Fibroblast of the aortic adventitia (primary cell): ENCODE results near the gene HMGCS2. TPM values are rescaled to one million over a fixed set of nuclear protein-coding genes. Genes with fewer than 3 reads are reported as not detected.
"Not testable (repeated sequence)": the region's sequence is repeated elsewhere in the genome, so short reads cannot be mapped to it uniquely, and the experiment has no call there.

Experiments
- DNase-seq: peaks from one replicate; pipeline ENCODE4 v3.0.0-alpha.2; 2010; ENCODE audit warnings: low read depth
- H3K4me3 ChIP-seq: 2 replicates; pipeline ENCODE4 v1.5.1; 2011; ENCODE audit warnings: low read depth, mild to moderate bottlenecking, control low read depth, low read length, moderate library complexity
- total RNA-seq: library from RNA; depleted of rRNA; stranded (reverse); fragments of >200 nt; gene quantifications from 2 replicates; pipeline ENCODE4 v1.2.3, GENCODE V29; 2012; ENCODE audit warnings: low replicate concordance
- TF ChIP-seq, protein P1 (sequence below): IDR thresholded peaks from 2 replicates; pipeline ENCODE4 v1.5.1; 2011; ENCODE audit warnings: mild to moderate bottlenecking, low read length, control low read depth, inconsistent platforms; ENCODE audit not compliant: insufficient read depth

HMGCS2 gene
- total RNA-seq, 1 donor = not detected

- no peak overlapping the region for H3K4me3 ChIP-seq
- peak; percentile 62 for DNase-seq
- TF ChIP-seq, protein P1, sequence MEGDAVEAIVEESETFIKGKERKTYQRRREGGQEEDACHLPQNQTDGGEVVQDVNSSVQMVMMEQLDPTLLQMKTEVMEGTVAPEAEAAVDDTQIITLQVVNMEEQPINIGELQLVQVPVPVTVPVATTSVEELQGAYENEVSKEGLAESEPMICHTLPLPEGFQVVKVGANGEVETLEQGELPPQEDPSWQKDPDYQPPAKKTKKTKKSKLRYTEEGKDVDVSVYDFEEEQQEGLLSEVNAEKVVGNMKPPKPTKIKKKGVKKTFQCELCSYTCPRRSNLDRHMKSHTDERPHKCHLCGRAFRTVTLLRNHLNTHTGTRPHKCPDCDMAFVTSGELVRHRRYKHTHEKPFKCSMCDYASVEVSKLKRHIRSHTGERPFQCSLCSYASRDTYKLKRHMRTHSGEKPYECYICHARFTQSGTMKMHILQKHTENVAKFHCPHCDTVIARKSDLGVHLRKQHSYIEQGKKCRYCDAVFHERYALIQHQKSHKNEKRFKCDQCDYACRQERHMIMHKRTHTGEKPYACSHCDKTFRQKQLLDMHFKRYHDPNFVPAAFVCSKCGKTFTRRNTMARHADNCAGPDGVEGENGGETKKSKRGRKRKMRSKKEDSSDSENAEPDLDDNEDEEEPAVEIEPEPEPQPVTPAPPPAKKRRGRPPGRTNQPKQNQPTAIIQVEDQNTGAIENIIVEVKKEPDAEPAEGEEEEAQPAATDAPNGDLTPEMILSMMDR = no peak
Observed at GRCh38 chr1:119794230-119794875, 25.6 kb upstream of the HMGCS2 start.

DNA sequence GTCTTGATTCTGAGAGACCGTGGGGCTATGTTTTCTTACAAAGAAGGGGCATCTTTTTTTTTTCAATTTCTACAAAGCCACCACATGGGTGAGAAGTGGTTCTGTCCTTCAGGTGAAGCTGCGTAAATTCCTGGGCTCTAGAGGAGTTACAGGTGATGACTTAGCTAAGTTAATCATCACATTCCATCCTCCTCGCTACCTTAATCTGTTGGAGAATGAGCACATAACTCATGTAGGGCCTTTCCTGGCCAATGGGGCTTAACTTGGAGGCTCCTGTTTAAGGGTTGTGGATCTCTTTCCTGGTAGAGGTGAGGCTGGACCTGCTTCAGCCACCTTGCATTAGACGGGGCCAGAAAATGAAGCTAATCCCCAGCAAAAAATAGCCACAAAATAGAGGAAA, 22.7 kb upstream of the HMGCS2 start:
- TF ChIP-seq, protein P1 = no peak
- no peak for DNase-seq
- H3K4me3 ChIP-seq = no peak overlapping the region

- no peak for DNase-seq
- TF ChIP-seq, protein P1 = no peak
- H3K4me3 ChIP-seq = no peak overlapping the region
Observed at GRCh38 chr1:119790451-119791198, 21.9 kb upstream of the HMGCS2 start.

- peak; percentile 78 for DNase-seq
- TF ChIP-seq, protein P1 = no peak
- H3K4me3 ChIP-seq = no peak overlapping the region
Observed at GRCh38 chr1:119787776-119788175, 19.1 kb upstream of the HMGCS2 start.

DNA sequence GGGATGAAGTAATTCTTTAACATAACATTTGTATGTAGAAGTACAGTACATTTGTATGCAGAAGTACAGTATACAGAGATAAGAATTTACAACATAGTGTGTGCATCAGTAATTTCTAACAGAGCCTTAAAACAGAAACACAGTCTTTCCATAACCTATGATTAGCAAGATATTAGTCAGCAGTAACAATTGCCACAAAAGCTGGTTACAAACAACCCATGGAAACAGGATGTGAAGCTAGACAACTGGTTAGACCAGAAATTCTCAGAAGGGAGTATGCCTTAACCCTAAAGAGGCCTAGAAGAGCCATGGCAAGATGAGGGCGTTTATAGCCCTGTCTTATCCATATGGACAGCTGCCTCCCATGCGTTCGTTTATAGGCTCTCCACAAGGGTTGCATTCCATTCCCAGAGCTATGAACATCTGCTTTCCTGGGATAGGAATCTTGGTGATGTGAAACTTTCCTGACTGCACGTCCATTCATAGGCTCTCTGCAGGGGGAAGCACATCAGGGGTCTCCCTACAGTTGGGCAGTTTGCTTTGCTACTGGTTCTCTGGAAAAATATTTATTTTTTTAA, 17.9 kb upstream of the HMGCS2 start:
- DNase-seq = not testable (repeated sequence)

GRCh38 chr1:119786046-119786445, 17.3 kb upstream of the HMGCS2 start:
- H3K4me3 ChIP-seq, DNase-seq: not testable (repeated sequence)

More for the DNA sequence above, 17.9 kb upstream of the HMGCS2 start:
- not testable (repeated sequence) for H3K4me3 ChIP-seq

- peak; percentile 88 for DNase-seq
- TF ChIP-seq, protein P1 = no peak
- no peak overlapping the region for H3K4me3 ChIP-seq
Observed at GRCh38 chr1:119784191-119784781, 15.6 kb upstream of the HMGCS2 start.
